ENCODE measurements around the gene COMMD2.

Gene COMMD2

GRCh38 chr3:149716984-149717383 lies 35.3 kb downstream of the COMMD2 start:
- Histone ChIP-seq H3K4me1 (ENCODE audit: insufficient read depth, low read length) (no peaks in the 10 kb centered on the region), H3K4me3 (ENCODE audit: low read depth in 1 of 2, low read length in 2 of 2) (no peak overlapping the region), H3K4me2 (ENCODE audit: insufficient read depth, low read length) (0 out of 2 replicates have a peak overlapping the region, but pooled peaks have one; percentile 5)

GRCh38 chr3:149715247-149715646 lies 37.0 kb downstream of the COMMD2 start:
- no peaks in the 10 kb centered on the region for H4K20me1 ChIP-seq (ENCODE audit: insufficient read depth, low read length)
- no peaks in the 10 kb centered on the region for H3K9me3 ChIP-seq (ENCODE audit: insufficient read depth, low read length, severe bottlenecking)
- H3K9ac ChIP-seq (ENCODE audit: low read depth, low read length): no peak overlapping the region
- H2AFZ ChIP-seq (ENCODE audit: low read depth, low read length): no peak overlapping the region
- no peak overlapping the region for H3K4me2 ChIP-seq (ENCODE audit: insufficient read depth, low read length)
- no peaks in the 10 kb centered on the region for H3K4me1 ChIP-seq (ENCODE audit: insufficient read depth, low read length)
- H3K79me2 ChIP-seq (ENCODE audit: insufficient read depth, low read length): no peaks in the 10 kb centered on the region
- no peak overlapping the region for H3K27ac ChIP-seq (ENCODE audit: low read length)
- H3K4me3 ChIP-seq (ENCODE audit: low read depth in 1 of 2, low read length in 2 of 2): no peak overlapping the region
- no peaks in the 10 kb centered on the region for H3K36me3 ChIP-seq (ENCODE audit: insufficient read depth, low read length)
- TF ChIP-seq EZH2 (IDR thresholded peaks at IDR 0.05; ENCODE audit: borderline replicate concordance, low read depth, low read length, severe bottlenecking): no peak
- TF ChIP-seq CTCF (IDR thresholded peaks at IDR 0.05; ENCODE audit: borderline replicate concordance, extremely low read depth, low read length, poor library complexity, severe bottlenecking): no peak
- no peaks in the 10 kb centered on the region for H3K27me3 ChIP-seq (ENCODE audit: insufficient read depth, low read length, poor library complexity)
- ATAC-seq (ENCODE audit: insufficient read depth, low read depth) (no peak), DNase-seq (no peak)

More at GRCh38 chr3:149716984-149717383, 35.3 kb downstream of the COMMD2 start:
- no peaks in the 10 kb centered on the region for H3K36me3 ChIP-seq (ENCODE audit: insufficient read depth, low read length)
- ATAC-seq (ENCODE audit: insufficient read depth, low read depth) (no peak), DNase-seq (no peak)
- H3K9me3 ChIP-seq (ENCODE audit: insufficient read depth, low read length, severe bottlenecking): peaks cover 5% of the 10 kb centered on the region
- H3K79me2 ChIP-seq (ENCODE audit: insufficient read depth, low read length): no peaks in the 10 kb centered on the region
- H3K27me3 ChIP-seq (ENCODE audit: insufficient read depth, low read length, poor library complexity): no peaks in the 10 kb centered on the region
- H3K27ac ChIP-seq (ENCODE audit: low read length): no peak overlapping the region
- no peak overlapping the region for H2AFZ ChIP-seq (ENCODE audit: low read depth, low read length)
- no peak overlapping the region for H3K9ac ChIP-seq (ENCODE audit: low read depth, low read length)
- H4K20me1 ChIP-seq (ENCODE audit: insufficient read depth, low read length): no peaks in the 10 kb centered on the region
- TF ChIP-seq CTCF (IDR thresholded peaks at IDR 0.05; ENCODE audit: borderline replicate concordance, extremely low read depth, low read length, poor library complexity, severe bottlenecking) (no peak), EZH2 (IDR thresholded peaks at IDR 0.05; ENCODE audit: borderline replicate concordance, low read depth, low read length, severe bottlenecking) (no peak)

GRCh38 chr3:149713730-149714654 lies 38.3 kb downstream of the COMMD2 start:
- Histone ChIP-seq H3K4me3 (ENCODE audit: low read depth in 1 of 2, low read length in 2 of 2) (no peak overlapping the region), H3K27ac (ENCODE audit: low read length) (no peak overlapping the region), H4K20me1 (ENCODE audit: insufficient read depth, low read length) (no peaks in the 10 kb centered on the region), H3K36me3 (ENCODE audit: insufficient read depth, low read length) (no peaks in the 10 kb centered on the region), H3K4me1 (ENCODE audit: insufficient read depth, low read length) (no peaks in the 10 kb centered on the region), H3K9me3 (ENCODE audit: insufficient read depth, low read length, severe bottlenecking) (no peaks in the 10 kb centered on the region), H3K9ac (ENCODE audit: low read depth, low read length) (no peak overlapping the region), H3K27me3 (ENCODE audit: insufficient read depth, low read length, poor library complexity) (no peaks in the 10 kb centered on the region), H3K4me2 (ENCODE audit: insufficient read depth, low read length) (no peak overlapping the region), H3K79me2 (ENCODE audit: insufficient read depth, low read length) (no peaks in the 10 kb centered on the region), H2AFZ (ENCODE audit: low read depth, low read length) (no peak overlapping the region)
- TF ChIP-seq CTCF (IDR thresholded peaks at IDR 0.05; ENCODE audit: borderline replicate concordance, extremely low read depth, low read length, poor library complexity, severe bottlenecking): no peak
- no peak for ATAC-seq (ENCODE audit: insufficient read depth, low read depth)
- no peak for DNase-seq

Measured in DND-41 (cell line).